ENCODE measurements around the gene PALM3.
"Not testable (repeated sequence)": the region's sequence is repeated elsewhere in the genome, so short reads cannot be mapped to it uniquely, and the experiment has no call there.

Gene PALM3

GRCh38 chr19:14042659-14043608, 18.9 kb downstream of the PALM3 start:
- DNase-seq (ENCODE audit: low read depth); H3K4me3 ChIP-seq (ENCODE audit: low read length): not testable (repeated sequence)
- TF ChIP-seq CTCF (conservative IDR thresholded peaks at IDR 0.05; ENCODE audit: low read depth, low read length) = peak; percentile 70

GRCh38 chr19:14039181-14039580, 22.7 kb downstream of the PALM3 start:
- no peak overlapping the region for H3K4me3 ChIP-seq (ENCODE audit: low read length)
- no peak for DNase-seq (ENCODE audit: low read depth)
- TF ChIP-seq CTCF (conservative IDR thresholded peaks at IDR 0.05; ENCODE audit: low read depth, low read length) = no peak

DNA sequence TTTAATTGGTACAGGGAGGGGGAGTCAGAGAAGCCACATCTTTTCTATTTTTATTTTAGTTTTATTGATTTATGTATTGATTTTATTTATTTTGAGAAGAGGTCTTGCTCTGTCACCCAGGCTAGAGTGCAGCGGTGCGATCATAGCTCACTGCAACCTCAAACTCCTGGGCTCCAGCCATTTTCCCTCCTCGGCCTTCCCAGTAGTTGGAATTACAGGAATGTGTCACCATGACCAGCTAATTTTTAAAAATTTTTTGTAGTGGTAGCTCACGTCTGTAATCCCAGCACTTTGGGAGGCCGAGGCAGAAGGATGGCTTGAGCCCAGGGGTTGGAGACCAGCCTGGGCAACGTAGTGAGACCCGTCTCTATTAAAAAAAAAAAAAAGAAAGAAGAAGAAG, 26.2 kb downstream of the PALM3 start:
- no peak overlapping the region for H3K4me3 ChIP-seq (ENCODE audit: low read length)
- no peak for DNase-seq (ENCODE audit: low read depth)
- no peak for TF ChIP-seq CTCF (conservative IDR thresholded peaks at IDR 0.05; ENCODE audit: low read depth, low read length)

GRCh38 chr19:14035159-14035558, 26.7 kb downstream of the PALM3 start:
- H3K4me3 ChIP-seq (ENCODE audit: low read length); DNase-seq (ENCODE audit: low read depth): not testable (repeated sequence)
- TF ChIP-seq CTCF (conservative IDR thresholded peaks at IDR 0.05; ENCODE audit: low read depth, low read length) = peak; percentile 10

DNA sequence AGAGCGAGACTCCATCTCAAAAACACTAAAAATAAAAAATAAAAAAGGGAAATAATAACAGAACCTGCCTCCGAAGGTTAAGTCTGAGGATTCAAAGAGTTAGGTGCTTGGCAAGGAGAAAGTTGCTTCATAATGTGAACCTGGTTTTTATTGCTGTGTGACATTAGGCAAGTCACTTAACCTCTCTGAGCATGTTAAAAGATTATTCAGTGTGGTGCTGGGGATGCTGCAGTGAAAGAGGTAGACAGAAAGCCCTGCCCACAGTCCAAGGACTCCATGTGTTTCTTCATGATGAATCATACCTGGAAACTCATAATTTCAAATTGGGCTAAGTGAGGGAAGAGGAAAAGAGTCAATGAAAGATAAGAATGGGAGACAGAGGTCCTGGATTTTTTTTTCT, 27.9 kb downstream of the PALM3 start:
- TF ChIP-seq CTCF (conservative IDR thresholded peaks at IDR 0.05; ENCODE audit: low read depth, low read length) = no peak
- H3K4me3 ChIP-seq (ENCODE audit: low read length) = no peak overlapping the region
- no peak for DNase-seq (ENCODE audit: low read depth)

- TF ChIP-seq CTCF (conservative IDR thresholded peaks at IDR 0.05; ENCODE audit: low read depth, low read length) = peak; percentile 75
- no peak for DNase-seq (ENCODE audit: low read depth)
- peak within 1 kb of the TSS; percentile 58 for H3K4me3 ChIP-seq (ENCODE audit: low read length)
Observed at GRCh38 chr19:14031719-14032480, 30.0 kb downstream of the PALM3 start, which contains the start of gene IL27RA. Gene IL27RA, plus strand, starts transcription at chr19:14031762. Its CDS starts 111 bp downstream, at chr19:14031873.

Measured in retinal pigment epithelial cell (primary cell).